Neural cell (in vitro differentiated cells): ENCODE results near the gene ALX4. TPM values are rescaled to one million over a fixed set of nuclear protein-coding genes. Genes with fewer than 3 reads are reported as not detected.

ENCODE experiments used
- H2AFZ ChIP-seq: fragments of 200-600, 300-800 bp; sonication (generic), shearing (Covaris generic); 2 replicates; pipeline ENCODE4 v1.6.0; 2014; ENCODE audit warnings: low read depth, mild to moderate bottlenecking, antibody characterized with exemption, low read length, moderate library complexity
- H3F3A ChIP-seq: fragments of 200-600 bp; shearing (Covaris generic); 2 replicates; pipeline ENCODE4 v1.6.1; 2016; ENCODE audit warnings: mild to moderate bottlenecking, moderate library complexity, mixed read lengths, antibody characterized with exemption, low read length; ENCODE audit not compliant: insufficient read depth, poor library complexity, severe bottlenecking
- H3K27ac ChIP-seq: fragments of 200-600, 300-800 bp; sonication (generic), shearing (Covaris generic); 2 replicates; pipeline ENCODE4 v1.5.1; 2014; ENCODE audit warnings: mild to moderate bottlenecking, low read length, moderate library complexity
- H3K27me3 ChIP-seq: fragments of 300-800, 200-600 bp; sonication (generic), shearing (Covaris generic); 2 replicates; pipeline ENCODE4 v1.6.0; 2014; ENCODE audit warnings: mild to moderate bottlenecking, low read depth, low read length, moderate library complexity; ENCODE audit not compliant: insufficient read depth
- H3K36me3 ChIP-seq: fragments of 300-800, 200-600 bp; sonication (generic), shearing (Covaris generic); 2 replicates; pipeline ENCODE4 v1.5.1; 2014; ENCODE audit warnings: mild to moderate bottlenecking, antibody characterized with exemption, low read length, moderate library complexity; ENCODE audit not compliant: insufficient read depth
- H3K4me2 ChIP-seq: fragments of 300-800, 200-600 bp; sonication (generic), shearing (Covaris generic); 2 replicates; pipeline ENCODE4 v1.6.0; 2014; ENCODE audit warnings: mild to moderate bottlenecking, low read length
- H3K4me3 ChIP-seq: fragments of 300-800, 200-600 bp; sonication (generic), shearing (Covaris generic); 2 replicates; pipeline ENCODE4 v1.5.1; 2014; ENCODE audit warnings: mild to moderate bottlenecking, low read length, moderate library complexity
- H3K79me2 ChIP-seq: fragments of 200-600 bp; shearing (Covaris generic); replicated peaks from 2 replicates; pipeline ENCODE4 v1.6.0; 2014; ENCODE audit warnings: mild to moderate bottlenecking, low read length, moderate library complexity; ENCODE audit not compliant: insufficient read depth
- H3K9ac ChIP-seq: fragments of 300-800, 200-600 bp; sonication (generic), shearing (Covaris generic); 2 replicates; pipeline ENCODE4 v1.6.1; 2016; ENCODE audit warnings: mild to moderate bottlenecking, low read length, mixed read lengths
- H3K9me2 ChIP-seq: fragments of 200-600 bp; shearing (Covaris generic); 2 replicates; pipeline ENCODE4 v1.6.1; 2016; ENCODE audit warnings: mild to moderate bottlenecking, low read length, mixed read lengths; ENCODE audit not compliant: insufficient read depth
- H3K9me3 ChIP-seq: fragments of 200-600, 300-800 bp; sonication (generic), shearing (Covaris generic); 2 replicates; pipeline ENCODE4 v1.6.1; 2016; ENCODE audit warnings: mild to moderate bottlenecking, mixed run types, low read length, moderate library complexity, mixed read lengths
- H4K20me1 ChIP-seq: fragments of 200-600 bp; shearing (Covaris generic); 2 replicates; pipeline ENCODE4 v1.6.1; 2016; ENCODE audit warnings: mild to moderate bottlenecking, mixed run types; ENCODE audit not compliant: insufficient read depth
- EP300 ChIP-seq: fragments of 450-650 bp; conservative IDR thresholded peaks from 2 replicates; pipeline ENCODE4 v1.6.1; 2014; ENCODE audit warnings: antibody characterized with exemption, mild to moderate bottlenecking, moderate library complexity; ENCODE audit not compliant: poor library complexity, severe bottlenecking
- EZH2 ChIP-seq: fragments of 200-600, 300-800 bp; shearing (Covaris generic), sonication (generic); IDR thresholded peaks from 2 replicates; pipeline ENCODE4 v1.6.1; 2014; ENCODE audit warnings: antibody characterized with exemption, low read length, borderline replicate concordance, mild to moderate bottlenecking; ENCODE audit not compliant: insufficient read depth, poor library complexity, severe bottlenecking
- MXI1 ChIP-seq: fragments of 450-650 bp; conservative IDR thresholded peaks from 2 replicates; pipeline ENCODE4 v1.6.1; 2014; ENCODE audit warnings: antibody characterized with exemption, mild to moderate bottlenecking; ENCODE audit not compliant: poor library complexity, severe bottlenecking
- POLR2AphosphoS5 ChIP-seq: IDR thresholded peaks from 2 replicates; pipeline ENCODE4 v1.6.1; 2012
- RAD21 ChIP-seq: fragments of 450-650 bp; conservative IDR thresholded peaks from 2 replicates; pipeline ENCODE4 v1.6.1; 2014; ENCODE audit warnings: antibody characterized with exemption, mild to moderate bottlenecking, moderate library complexity
- REST ChIP-seq: IDR thresholded peaks from 2 replicates; pipeline ENCODE4 v1.6.1; 2012; ENCODE audit warnings: borderline replicate concordance
- SMC3 ChIP-seq: fragments of 450-650 bp; conservative IDR thresholded peaks from 2 replicates; pipeline ENCODE4 v1.6.1; 2014; ENCODE audit warnings: antibody characterized with exemption, mild to moderate bottlenecking, moderate library complexity; ENCODE audit not compliant: poor library complexity
- TAF1 ChIP-seq: IDR thresholded peaks from 2 replicates; pipeline ENCODE4 v1.6.1; 2012; ENCODE audit warnings: low read depth
- polyA plus RNA-seq: library from polyadenylated mRNA; depleted of rRNA; stranded (reverse); fragments of >200 nt; gene quantifications from 2 replicates; pipeline ENCODE4 v1.2.3, GENCODE V29; 2014
- TF ChIP-seq, protein P1 (sequence below): fragments of 450-650 bp; IDR thresholded peaks from 2 replicates; pipeline ENCODE4 v1.5.1; 2014; ENCODE audit warnings: antibody characterized with exemption, mild to moderate bottlenecking, moderate library complexity; ENCODE audit not compliant: poor library complexity, severe bottlenecking

Gene ALX4
- polyA plus RNA-seq, 1 donor from 2014 or later, result not detected

DNA sequence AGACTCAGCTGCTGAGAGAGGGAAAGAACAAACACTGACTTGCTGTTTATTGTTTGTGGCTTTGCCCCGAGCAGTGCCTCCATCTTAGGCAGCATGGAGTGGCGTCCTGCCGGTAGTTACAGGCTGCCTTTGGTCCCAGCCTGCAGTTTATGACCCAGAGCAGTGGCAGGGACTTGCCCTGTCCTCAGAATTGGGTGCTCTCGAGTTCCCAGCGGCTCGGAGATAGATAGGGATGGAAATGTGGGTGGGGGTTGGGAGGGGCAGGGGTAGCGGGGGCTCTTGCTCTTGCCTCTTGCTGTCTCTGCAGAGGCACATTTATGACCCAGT lies 3.1 kb downstream of the ALX4 start:
- Histone ChIP-seq H3K79me2 (no peaks in the 10 kb centered on the region), H3F3A (no peaks in the 10 kb centered on the region), H2AFZ (no peak overlapping the region), H3K4me2 (no peak overlapping the region), H3K9ac (no peak overlapping the region), H3K4me3 (no peak overlapping the region), H3K27me3 (peaks cover 100% of the 10 kb centered on the region), H3K36me3 (no peaks in the 10 kb centered on the region), H4K20me1 (no peaks in the 10 kb centered on the region), H3K9me2 (no peaks in the 10 kb centered on the region), H3K9me3 (no peaks in the 10 kb centered on the region), H3K27ac (no peak overlapping the region)
- TF ChIP-seq, protein P1, sequence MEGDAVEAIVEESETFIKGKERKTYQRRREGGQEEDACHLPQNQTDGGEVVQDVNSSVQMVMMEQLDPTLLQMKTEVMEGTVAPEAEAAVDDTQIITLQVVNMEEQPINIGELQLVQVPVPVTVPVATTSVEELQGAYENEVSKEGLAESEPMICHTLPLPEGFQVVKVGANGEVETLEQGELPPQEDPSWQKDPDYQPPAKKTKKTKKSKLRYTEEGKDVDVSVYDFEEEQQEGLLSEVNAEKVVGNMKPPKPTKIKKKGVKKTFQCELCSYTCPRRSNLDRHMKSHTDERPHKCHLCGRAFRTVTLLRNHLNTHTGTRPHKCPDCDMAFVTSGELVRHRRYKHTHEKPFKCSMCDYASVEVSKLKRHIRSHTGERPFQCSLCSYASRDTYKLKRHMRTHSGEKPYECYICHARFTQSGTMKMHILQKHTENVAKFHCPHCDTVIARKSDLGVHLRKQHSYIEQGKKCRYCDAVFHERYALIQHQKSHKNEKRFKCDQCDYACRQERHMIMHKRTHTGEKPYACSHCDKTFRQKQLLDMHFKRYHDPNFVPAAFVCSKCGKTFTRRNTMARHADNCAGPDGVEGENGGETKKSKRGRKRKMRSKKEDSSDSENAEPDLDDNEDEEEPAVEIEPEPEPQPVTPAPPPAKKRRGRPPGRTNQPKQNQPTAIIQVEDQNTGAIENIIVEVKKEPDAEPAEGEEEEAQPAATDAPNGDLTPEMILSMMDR, result no peak
- TF ChIP-seq RAD21 (no peak), TAF1 (no peak), MXI1 (no peak), REST (no peak), SMC3 (no peak), EP300 (no peak), POLR2AphosphoS5 (no peak), EZH2 (no peak)

DNA sequence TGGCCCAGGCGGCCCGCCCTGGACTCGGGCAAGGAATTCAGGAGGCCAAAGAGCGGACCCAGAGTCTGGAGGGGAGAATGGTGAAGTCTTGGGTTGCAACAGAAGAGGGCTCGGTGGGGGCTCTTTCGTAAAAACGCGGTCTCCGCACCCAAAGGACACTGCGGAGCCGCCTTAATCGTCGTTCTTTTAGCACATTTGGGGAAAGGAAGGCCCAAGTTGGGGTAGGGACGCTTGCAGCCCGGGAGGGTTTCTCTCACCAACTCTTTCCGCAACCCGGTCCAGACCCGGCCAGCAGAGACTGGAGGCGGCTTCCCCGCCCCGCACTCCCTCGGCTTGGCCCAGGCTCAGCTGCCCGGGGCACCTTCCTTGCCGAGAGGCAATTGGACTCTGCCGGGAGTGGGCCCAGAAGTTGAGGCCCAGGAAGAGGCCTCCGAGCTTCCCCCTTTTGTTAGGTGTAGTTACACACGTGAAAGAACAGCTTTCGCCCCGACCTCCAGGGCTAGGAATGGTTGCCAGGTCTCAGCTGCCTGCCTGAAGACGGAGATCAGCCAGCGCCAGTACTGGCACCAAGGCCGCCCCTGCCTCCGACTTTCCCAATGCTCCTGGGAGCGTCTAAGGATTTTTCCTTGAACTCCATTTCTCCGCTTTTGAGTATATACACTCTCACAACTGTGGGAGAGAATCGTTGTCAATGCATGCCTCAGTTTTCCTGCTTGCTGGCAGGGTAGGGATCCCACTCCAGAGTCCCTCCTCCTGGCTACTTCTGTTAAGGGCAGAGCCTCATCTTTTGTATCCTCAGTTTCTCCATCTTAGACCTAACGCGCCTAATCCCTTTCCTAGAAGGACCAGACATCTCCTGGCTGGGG lies 3.7 kb downstream of the ALX4 start:
- Histone ChIP-seq H3K36me3 (no peaks in the 10 kb centered on the region), H3K4me3 (no peak overlapping the region), H3K9me3 (no peaks in the 10 kb centered on the region), H3K27ac (no peak overlapping the region), H3K27me3 (peaks cover 99% of the 10 kb centered on the region), H3K4me2 (no peak overlapping the region), H3K79me2 (no peaks in the 10 kb centered on the region), H2AFZ (no peak overlapping the region), H4K20me1 (no peaks in the 10 kb centered on the region), H3K9ac (no peak overlapping the region), H3F3A (no peaks in the 10 kb centered on the region), H3K9me2 (no peaks in the 10 kb centered on the region)
- peak; percentile 83 for TF ChIP-seq EZH2
- TF ChIP-seq, protein P1, result no peak
